H9 (cell line): Measurements from ENCODE around the gene SCN8A. TPM values are rescaled to one million over a fixed set of nuclear protein-coding genes. Genes with fewer than 3 reads are reported as not detected.

Source experiments
- DNase-seq: peaks from one replicate; pipeline ENCODE4 v3.0.0-alpha.2; 2017
- H2AFZ ChIP-seq: one replicate; pipeline ENCODE4 v1.6.1; 2013; ENCODE audit warnings: mild to moderate bottlenecking, low read length, control low read depth, moderate library complexity
- H2AK5ac ChIP-seq: 2 replicates; pipeline ENCODE4 v1.6.1; 2013; ENCODE audit warnings: low read length, control low read depth, mixed read lengths; ENCODE audit not compliant: insufficient read length
- H2BK120ac ChIP-seq: one replicate; pipeline ENCODE4 v1.6.1; 2013; ENCODE audit warnings: low read depth, mild to moderate bottlenecking, low read length, control low read depth, inconsistent platforms; ENCODE audit not compliant: poor library complexity, severe bottlenecking
- H2BK12ac ChIP-seq: 2 replicates; pipeline ENCODE4 v1.6.1; 2013; ENCODE audit warnings: low read length, control low read depth, mixed read lengths, low read depth; ENCODE audit not compliant: insufficient read length
- H2BK15ac ChIP-seq: 2 replicates; pipeline ENCODE4 v1.6.1; 2013; ENCODE audit warnings: low read depth, low read length, control low read depth
- H2BK20ac ChIP-seq: one replicate; pipeline ENCODE4 v1.6.1; 2013; ENCODE audit warnings: low read depth, mild to moderate bottlenecking, low read length, control low read depth, inconsistent platforms; ENCODE audit not compliant: poor library complexity, severe bottlenecking
- H2BK5ac ChIP-seq: 2 replicates; pipeline ENCODE4 v1.6.1; 2013; ENCODE audit warnings: low read length, control low read depth, mixed read lengths; ENCODE audit not compliant: insufficient read length
- H3K14ac ChIP-seq: 2 replicates; pipeline ENCODE4 v1.6.1; 2013; ENCODE audit warnings: low read length, control low read depth; ENCODE audit not compliant: insufficient read depth
- H3K18ac ChIP-seq: 2 replicates; pipeline ENCODE4 v1.6.1; 2013; ENCODE audit warnings: low read depth, mild to moderate bottlenecking, mixed read lengths, low read length, control low read depth; ENCODE audit not compliant: insufficient read length
- H3K23ac ChIP-seq: 2 replicates; pipeline ENCODE4 v1.6.1; 2013; ENCODE audit warnings: low read length, control low read depth, mixed read lengths, low read depth; ENCODE audit not compliant: insufficient read length
- H3K23me2 ChIP-seq: 2 replicates; pipeline ENCODE4 v1.6.1; 2013; ENCODE audit warnings: low read depth, mild to moderate bottlenecking, mixed read lengths, low read length, control low read depth; ENCODE audit not compliant: insufficient read length, poor library complexity, severe bottlenecking
- H3K27ac ChIP-seq: 2 replicates; pipeline ENCODE4 v1.5.1; 2013; ENCODE audit warnings: low read length, control low read depth, mixed read lengths, low read depth; ENCODE audit not compliant: insufficient read length
- H3K27me3 ChIP-seq: 2 replicates; pipeline ENCODE4 v1.6.1; 2013; ENCODE audit warnings: low read length, control low read depth, inconsistent platforms; ENCODE audit not compliant: insufficient read depth
- H3K4ac ChIP-seq: 2 replicates; pipeline ENCODE4 v1.6.1; 2013; ENCODE audit warnings: low read depth, mild to moderate bottlenecking, control low read depth, inconsistent platforms, low read length, moderate library complexity
- H3K4me1 ChIP-seq: 2 replicates; pipeline ENCODE4 v1.6.1; 2013; ENCODE audit warnings: low read length, control low read depth, inconsistent platforms; ENCODE audit not compliant: insufficient read depth
- H3K4me2 ChIP-seq: 2 replicates; pipeline ENCODE4 v1.6.1; 2013; ENCODE audit warnings: low read length, control low read depth, mixed read lengths; ENCODE audit not compliant: insufficient read length, insufficient read depth
- H3K56ac ChIP-seq: 2 replicates; pipeline ENCODE4 v1.6.1; 2013; ENCODE audit warnings: low read depth, mild to moderate bottlenecking, mixed read lengths, low read length, control low read depth; ENCODE audit not compliant: insufficient read length
- H3K79me1 ChIP-seq: 2 replicates; pipeline ENCODE4 v1.6.1; 2013; ENCODE audit warnings: low read depth, mild to moderate bottlenecking, moderate library complexity, low read length, control low read depth, inconsistent platforms; ENCODE audit not compliant: insufficient read depth, poor library complexity, severe bottlenecking
- H3K79me2 ChIP-seq: 2 replicates; pipeline ENCODE4 v1.6.1; 2013; ENCODE audit warnings: low read length, control low read depth, inconsistent platforms; ENCODE audit not compliant: insufficient read depth
- H3K9ac ChIP-seq: 2 replicates; pipeline ENCODE4 v1.6.1; 2013; ENCODE audit warnings: low read length, control low read depth, mixed read lengths; ENCODE audit not compliant: insufficient read length; ENCODE audit errors: extremely low read depth
- H3K9me3 ChIP-seq: one replicate; pipeline ENCODE4 v1.6.1; 2013; ENCODE audit warnings: low read depth, low read length, inconsistent platforms; ENCODE audit not compliant: control insufficient read depth
- H3T11ph ChIP-seq: one replicate; pipeline ENCODE4 v1.6.1; 2013; ENCODE audit warnings: mild to moderate bottlenecking, low read length, control low read depth, inconsistent platforms
- H4K20me1 ChIP-seq: one replicate; pipeline ENCODE4 v1.6.1; 2013; ENCODE audit not compliant: control insufficient read depth, insufficient read length, insufficient read depth
- H4K5ac ChIP-seq: 2 replicates; pipeline ENCODE4 v1.6.1; 2013; ENCODE audit warnings: low read depth, mild to moderate bottlenecking, mixed read lengths, low read length, control low read depth; ENCODE audit not compliant: insufficient read length
- H4K8ac ChIP-seq: replicated peaks from 2 replicates; pipeline ENCODE4 v1.6.1; 2013; ENCODE audit warnings: low read length, control low read depth, mixed read lengths, low read depth; ENCODE audit not compliant: insufficient read length
- H4K91ac ChIP-seq: 2 replicates; pipeline ENCODE4 v1.6.1; 2013; ENCODE audit warnings: low read depth, mild to moderate bottlenecking, moderate library complexity, mixed read lengths, low read length, control low read depth; ENCODE audit not compliant: insufficient read length
- H3K27ac Mint-ChIP-seq, 3 experiments: 2 replicates in 2 of 3; 3 replicates in 1 of 3; pipeline ENCODE4 v1.8.0; 2020 to 2021; ENCODE audit warnings: mixed read lengths in 3 of 3, mild to moderate bottlenecking in 1 of 3, moderate library complexity in 1 of 3
- H3K27me3 Mint-ChIP-seq: 2 replicates; pipeline ENCODE4 v1.8.0; 2021; ENCODE audit warnings: low read depth, mild to moderate bottlenecking, moderate library complexity, mixed read lengths
- H3K36me3 Mint-ChIP-seq, 3 experiments: 2 replicates in 2 of 3; 3 replicates in 1 of 3; pipeline ENCODE4 v1.8.0; 2020 to 2021; ENCODE audit warnings: low read depth in 3 of 3, mixed read lengths in 3 of 3; ENCODE audit not compliant: insufficient read depth in 1 of 3
- H3K4me1 Mint-ChIP-seq, 2 experiments: 2 replicates each; pipeline ENCODE4 v1.8.0; 2020; ENCODE audit warnings: mixed read lengths in 2 of 2
- H3K4me3 Mint-ChIP-seq, 2 experiments: 2 replicates in 1 of 2; 3 replicates in 1 of 2; pipeline ENCODE4 v1.8.0; 2020 to 2021; ENCODE audit warnings: mild to moderate bottlenecking in 2 of 2, mixed read lengths in 2 of 2, moderate library complexity in 1 of 2
- H3K9me3 Mint-ChIP-seq, 2 experiments: 2 replicates in 1 of 2; 3 replicates in 1 of 2; pipeline ENCODE4 v1.8.0; 2020; ENCODE audit warnings: mild to moderate bottlenecking in 2 of 2, mixed read lengths in 2 of 2, moderate library complexity in 1 of 2
- CTCF ChIP-seq: fragments of 200-600 bp; sonication (generic); conservative IDR thresholded peaks from 3 replicates; pipeline ENCODE4 v1.8.0; 2021; ENCODE audit warnings: antibody characterized with exemption, mild to moderate bottlenecking
- WGBS: extraction: QIAGEN DNeasy Blood & Tissue Kit; methylation state at CpG from one replicate; pipeline ENCODE4 v1.1.7; 2013; ENCODE audit warnings: missing lambda C conversion rate, low lambda C conversion rate, mixed read lengths; ENCODE audit not compliant: insufficient read length; ENCODE audit errors: extremely low coverage; 5-methylcytosine and 5-hydroxymethylcytosine counted together
- total RNA-seq: library from RNA; stranded (reverse); gene quantifications from 2 replicates; pipeline ENCODE4 v1.2.1, GENCODE V29; 2021

The SCN8A gene
- total RNA-seq, 1 experiment from 2014 or later, result 15.2 TPM

GRCh38 chr12:51694146-51694545 is 103.1 kb downstream of the SCN8A start:
- Histone ChIP-seq H4K91ac (no peak overlapping the region), H3K23ac (no peak overlapping the region), H2BK5ac (no peak overlapping the region), H3T11ph (no peak overlapping the region), H2BK12ac (no peak overlapping the region), H3K18ac (no peak overlapping the region), H2AFZ (no peak overlapping the region), H4K5ac (no peak overlapping the region), H3K27me3 (no peaks in the 10 kb centered on the region), H3K4me1 (no peaks in the 10 kb centered on the region), H3K56ac (no peak overlapping the region), H3K4ac (no peak overlapping the region), H2BK15ac (no peak overlapping the region), H3K9ac (no peak overlapping the region), H3K79me2 (no peaks in the 10 kb centered on the region), H4K20me1 (no peaks in the 10 kb centered on the region), H3K23me2 (no peaks in the 10 kb centered on the region), H3K14ac (no peak overlapping the region), H3K9me3 (no peaks in the 10 kb centered on the region), H3K79me1 (no peaks in the 10 kb centered on the region), H2BK120ac (no peak overlapping the region), H3K4me2 (no peak overlapping the region), H4K8ac (no peak overlapping the region), H2BK20ac (no peak overlapping the region), H3K27ac (no peak overlapping the region), H2AK5ac (no peak overlapping the region)
- Mint-ChIP-seq H3K36me3 (peaks cover 0 to 2% (median 0%) of the 10 kb centered on the region in 3 experiments; a peak in 2 of 7 replicates), H3K4me1 (no peaks in the 10 kb centered on the region), H3K27me3 (no peaks in the 10 kb centered on the region), H3K27ac (no peak overlapping the region), H3K4me3 (no peak overlapping the region), H3K9me3 (no peaks in the 10 kb centered on the region)
- TF ChIP-seq CTCF, result no peak
- DNase-seq, result no peak
- no CpG with 5 or more reads among the region's 4 CpGs for WGBS
